GM18909 (cell line): ENCODE data around the gene TIMP2.
"Not testable (repeated sequence)": the region's sequence is repeated elsewhere in the genome, so short reads cannot be mapped to it uniquely, and the experiment has no call there.

Source experiments
- ATAC-seq: cut with Tn5 transposase; IDR thresholded peaks from one replicate; pipeline ENCODE4 v1.9.1; 2021; ENCODE audit warnings: mild to moderate bottlenecking; ENCODE audit not compliant: unreplicated experiment, poor library complexity

Gene TIMP2

DNA sequence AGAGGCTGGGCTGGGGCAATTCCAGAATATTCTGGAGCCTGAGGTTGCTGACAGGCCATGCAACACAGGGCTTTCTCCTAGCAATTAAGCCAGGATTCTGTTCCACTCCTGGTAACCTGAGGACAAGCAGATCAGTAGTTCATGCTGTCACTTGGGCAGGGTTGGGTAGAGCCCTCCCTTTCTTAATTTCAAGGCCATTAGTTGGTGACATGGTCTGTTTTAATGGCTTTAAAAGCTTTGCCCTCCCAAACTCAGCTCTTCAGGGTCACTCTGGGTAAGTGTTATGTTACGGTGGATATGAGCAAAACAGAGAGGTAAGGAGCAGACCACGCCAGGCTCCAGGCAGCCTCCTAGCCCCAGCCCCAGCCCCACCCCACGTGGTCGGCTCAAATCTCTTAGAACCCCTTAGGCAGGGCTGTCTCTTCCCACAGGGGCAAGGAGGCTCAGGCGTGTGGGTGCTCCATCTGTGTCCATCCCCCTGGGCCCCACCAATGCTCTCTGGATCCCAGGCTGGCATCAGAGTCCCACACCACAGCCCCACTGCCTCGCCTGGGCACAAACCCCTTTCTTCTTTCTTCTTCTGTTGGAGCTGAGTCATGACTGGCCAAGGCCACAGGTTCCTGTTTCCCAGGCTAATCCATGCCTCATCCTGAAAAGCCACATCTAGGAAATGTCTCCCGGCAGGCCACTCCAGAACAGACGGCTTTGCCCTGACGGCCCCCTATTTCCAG lies 49.7 kb downstream of the TIMP2 start:
- ATAC-seq: no peak

DNA sequence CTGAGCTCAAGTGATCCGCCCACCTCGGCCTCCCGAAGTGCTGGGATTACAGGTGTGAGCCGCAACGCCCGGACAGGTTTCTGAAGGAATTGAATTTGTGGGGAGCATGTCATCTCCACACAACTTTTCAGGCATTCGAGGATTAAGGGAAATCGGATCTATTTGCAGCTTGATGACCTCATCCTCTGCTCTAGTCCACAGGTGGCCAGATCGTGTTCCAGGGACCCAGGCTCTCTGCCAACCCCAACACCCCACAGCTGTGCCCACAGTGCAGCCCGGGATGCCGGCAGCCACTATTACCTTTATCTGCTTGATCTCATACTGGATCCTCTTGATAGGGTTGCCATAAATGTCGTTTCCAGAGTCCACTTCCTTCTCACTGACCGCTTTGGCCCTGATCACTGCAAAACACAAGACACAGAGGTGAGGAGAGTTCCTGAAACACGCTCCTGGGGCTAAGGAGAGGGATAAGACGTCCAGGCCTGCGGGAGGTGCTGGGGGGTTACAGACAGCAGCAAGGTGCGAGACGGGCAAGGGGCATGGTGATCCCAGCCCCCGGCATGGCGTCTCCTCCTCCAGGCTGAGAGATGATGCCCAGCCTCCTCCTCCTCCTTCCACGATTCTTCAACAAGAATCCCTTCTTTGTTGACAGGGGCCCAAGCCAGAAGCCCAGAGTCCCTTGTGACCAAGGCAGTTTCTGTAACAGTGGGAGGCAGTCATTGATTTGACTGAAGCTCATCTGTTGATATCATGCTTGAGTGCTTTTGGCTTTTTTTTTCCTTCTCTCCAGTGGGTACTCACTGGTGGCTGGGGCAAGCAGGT lies 51.5 kb downstream of the TIMP2 start:
- ATAC-seq: no peak

DNA sequence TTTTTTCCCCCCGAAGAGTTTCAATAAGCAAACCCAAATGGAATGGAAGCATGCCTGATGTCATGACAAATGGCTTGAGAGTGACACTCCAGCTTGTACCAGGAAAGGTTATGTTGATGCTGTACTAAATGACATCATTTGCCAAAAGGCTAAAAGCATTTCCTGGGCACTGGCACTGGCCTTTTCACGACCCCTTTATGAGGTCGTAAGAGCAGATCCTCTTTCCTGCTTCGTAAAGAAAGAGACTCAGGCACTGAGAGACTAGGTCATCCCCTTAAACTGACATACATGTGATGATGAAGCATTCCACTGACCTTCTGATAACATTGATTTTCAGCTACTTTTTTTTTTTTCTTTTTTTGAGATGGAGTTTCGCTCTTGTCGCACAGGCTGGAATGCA lies 52.7 kb downstream of the TIMP2 start:
- ATAC-seq: no peak

DNA sequence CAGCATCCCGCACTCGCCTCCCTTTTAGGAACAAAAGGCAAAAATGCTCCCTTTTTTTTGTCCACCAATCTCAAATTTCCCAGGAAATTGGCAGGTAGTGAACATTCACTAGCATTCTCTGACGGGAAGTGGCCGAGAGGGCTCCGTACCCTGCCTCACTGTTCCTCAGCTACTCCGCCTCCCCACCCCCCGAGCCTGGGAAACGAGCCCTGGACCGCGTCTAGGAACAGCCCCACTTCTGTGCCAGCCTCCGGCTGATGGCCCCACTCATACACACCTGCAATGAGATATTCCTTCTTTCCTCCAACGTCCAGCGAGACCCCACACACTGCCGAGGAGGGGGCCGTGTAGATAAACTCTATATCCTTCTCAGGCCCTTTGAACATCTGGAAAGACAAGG lies 54.6 kb downstream of the TIMP2 start:
- ATAC-seq: no peak

DNA sequence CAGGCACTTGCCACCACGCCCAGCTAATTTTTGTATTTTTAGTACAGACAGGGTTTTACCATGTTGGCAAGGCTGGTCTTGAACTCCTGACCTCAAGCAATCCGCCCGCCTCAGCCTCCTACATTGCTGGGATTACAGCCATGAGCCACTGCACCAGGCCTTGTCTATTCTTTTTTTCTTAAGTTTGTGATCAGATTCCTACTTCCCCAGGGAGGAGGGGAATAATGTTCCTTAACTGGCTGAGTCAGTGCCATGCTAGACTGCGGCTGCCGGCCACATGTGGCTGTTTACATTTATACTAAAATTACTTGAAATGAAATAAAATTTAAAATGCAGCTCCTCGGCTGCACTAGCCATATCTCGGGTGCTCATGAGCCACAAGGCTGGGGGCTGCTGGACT lies 56.8 kb downstream of the TIMP2 start:
- no peak for ATAC-seq

DNA sequence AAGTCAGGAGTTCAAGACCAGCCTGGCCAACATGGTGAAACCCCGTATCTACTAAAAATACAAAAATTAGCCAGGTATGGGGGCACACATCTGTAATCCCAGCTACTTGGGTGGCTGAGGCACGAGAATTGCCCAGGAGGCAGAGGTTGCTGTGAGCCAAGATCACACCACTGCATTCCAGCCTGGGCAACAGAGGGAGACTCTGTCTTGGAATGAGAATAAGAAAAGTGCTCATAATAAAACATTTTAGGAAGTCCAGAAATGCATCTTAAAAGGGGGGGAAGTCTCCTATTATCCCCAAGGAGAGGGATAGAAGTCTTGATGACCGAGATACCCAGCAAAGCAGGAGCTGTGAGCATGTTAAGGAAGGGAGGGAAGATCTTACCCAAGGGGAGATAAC lies 58.1 kb downstream of the TIMP2 start:
- not testable (repeated sequence) for ATAC-seq

DNA sequence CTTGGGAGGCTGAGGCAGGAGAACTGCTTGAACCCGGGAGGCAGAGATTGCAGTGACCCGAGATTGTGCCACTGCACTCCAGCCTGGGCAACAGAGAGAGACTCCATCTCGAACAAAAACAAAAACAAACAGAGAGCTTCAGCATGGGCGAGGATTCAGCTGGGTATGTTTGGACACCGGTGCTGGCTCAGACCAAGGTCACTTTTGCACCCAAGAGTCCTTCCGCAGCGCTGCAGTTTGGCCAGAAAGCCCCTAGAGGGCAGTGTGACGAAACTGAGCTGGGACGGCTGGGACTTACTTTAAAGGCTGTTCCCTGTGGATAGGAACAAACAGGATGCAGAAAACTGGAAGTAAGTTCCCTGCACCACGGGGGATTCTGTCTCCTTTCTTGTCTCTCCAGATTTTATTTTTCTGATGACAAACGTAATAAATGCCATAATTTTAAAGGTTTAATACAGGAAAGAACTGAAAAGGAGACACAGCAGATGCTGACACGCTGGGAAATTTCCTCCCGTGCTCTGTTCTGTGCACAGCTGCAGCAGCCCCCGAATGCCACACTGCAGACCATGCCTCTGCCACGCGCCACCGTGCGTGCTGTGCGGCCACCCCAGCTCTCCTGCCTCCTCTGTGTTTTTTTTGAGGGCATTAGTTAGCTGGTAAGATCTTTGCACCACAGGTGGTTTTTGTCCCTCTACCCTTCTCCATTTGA lies 59.4 kb downstream of the TIMP2 start:
- ATAC-seq: no peak

DNA sequence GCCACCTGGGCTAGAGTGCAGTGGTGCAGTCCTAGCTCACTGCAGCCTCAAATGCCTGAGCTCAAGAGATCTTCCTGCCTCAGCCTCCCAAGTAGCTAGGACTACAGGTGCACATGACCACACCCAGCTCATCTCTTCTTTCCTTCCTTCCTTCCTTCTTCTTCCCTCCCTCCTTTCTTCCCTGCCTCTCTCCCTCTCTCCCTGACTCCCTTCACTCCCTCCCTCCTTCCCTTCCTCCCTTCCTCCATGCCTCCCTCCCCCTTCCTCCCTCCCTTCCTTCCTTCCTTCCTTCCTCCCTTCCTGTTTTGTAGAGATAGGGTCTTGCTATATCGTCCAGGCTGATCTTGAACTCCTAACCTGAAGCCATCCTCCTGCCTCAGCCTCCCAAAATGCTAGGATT lies 61.1 kb downstream of the TIMP2 start:
- ATAC-seq: no peak

DNA sequence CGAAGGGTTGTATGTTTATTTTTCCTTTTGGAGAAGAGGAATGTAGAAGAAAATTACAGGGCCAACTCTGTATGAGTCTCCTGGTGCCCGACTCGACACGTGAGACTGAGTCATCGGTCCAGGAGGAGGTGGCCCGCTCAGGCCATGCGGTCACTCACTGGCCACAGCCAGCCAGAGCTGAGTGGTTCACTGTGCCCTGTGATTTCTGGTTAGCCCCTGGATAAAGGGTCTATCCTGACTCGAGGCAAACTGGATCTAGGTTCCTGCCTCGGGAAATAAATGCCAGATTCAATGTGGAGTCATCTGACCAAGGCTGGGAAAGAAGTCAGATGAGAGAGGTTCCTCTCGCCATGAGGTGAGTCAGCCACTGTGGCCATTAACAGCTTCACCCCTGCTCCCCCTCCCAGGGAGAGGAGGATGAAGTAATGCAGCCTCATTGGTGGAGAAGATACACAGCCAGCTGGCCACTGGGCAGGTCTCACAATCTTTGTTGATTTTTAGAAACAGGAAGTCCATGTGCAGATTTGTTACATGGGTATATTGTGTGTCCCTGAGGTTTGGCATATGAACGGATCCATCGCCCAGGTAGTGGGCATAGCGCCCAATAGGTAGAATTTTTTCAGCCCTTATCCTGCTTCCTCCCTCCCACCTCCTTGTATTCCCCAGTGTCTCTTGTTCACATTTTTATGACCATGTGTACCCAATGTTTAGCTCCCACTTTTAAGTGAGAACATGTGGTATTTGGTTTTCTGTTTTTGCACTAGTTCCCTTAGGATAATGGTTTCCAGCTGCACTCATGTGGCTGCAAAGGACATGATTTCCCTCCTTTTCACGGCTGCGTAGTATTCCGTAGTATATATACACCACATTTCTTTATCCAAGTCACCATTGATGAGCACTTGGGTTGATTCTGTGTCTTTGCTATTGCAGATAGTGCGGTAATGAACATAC lies 62.8 kb downstream of the TIMP2 start:
- ATAC-seq: no peak

DNA sequence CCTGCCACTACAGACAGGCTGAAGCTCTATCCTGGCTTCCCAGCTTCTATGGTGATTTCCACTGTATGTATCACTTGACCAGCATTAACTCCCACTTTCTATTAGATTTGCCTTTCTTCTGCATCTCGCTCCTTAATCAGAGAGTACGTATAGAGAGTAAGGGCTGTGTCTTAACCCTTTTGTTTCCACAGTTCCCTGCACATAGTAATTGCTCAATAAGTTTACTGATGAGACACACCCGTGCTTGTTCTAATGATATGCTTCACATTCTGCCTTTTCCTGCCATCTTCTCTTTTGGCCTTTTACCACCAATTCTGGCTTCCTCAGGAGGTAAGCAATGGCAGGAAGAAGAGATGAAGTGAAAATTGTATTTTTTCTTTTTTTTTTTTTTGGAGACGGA lies 64.0 kb downstream of the TIMP2 start:
- no peak for ATAC-seq

DNA sequence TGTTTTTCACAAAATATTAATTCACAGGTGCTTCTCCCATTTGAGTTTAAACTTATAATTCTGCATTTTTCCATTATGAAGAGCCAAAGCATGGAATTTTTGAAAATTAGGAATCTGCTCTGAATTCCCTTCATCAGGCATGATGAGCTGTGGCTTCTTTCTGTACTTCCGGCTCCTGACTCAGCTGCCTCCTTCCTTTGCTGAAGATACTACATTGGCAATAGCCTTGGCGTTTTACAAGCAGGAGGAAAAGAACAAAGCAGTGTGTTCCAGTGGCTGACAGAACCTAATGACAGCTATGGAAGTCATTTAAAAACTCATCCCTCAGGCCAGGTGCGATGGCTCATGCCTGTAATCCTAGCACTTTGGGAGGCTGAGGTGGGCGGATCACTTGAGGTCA lies 66.1 kb downstream of the TIMP2 start:
- no peak for ATAC-seq

DNA sequence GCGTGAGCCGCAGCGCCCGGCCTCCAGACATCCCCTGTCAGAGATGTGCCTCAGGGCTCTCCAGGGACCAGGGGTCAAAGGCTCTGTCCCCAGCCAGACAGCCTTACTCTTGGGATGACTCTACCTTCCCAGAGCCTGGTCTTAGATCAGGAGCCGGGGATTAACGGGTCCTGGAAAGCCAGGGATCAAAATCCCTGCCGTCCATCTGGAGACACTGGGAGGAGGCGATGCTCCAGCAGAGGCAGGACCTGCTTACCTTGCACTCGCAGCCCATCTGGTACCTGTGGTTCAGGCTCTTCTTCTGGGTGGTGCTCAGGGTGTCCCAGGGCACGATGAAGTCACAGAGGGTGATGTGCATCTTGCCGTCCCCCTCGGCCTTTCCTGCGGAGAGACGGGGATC lies 67.9 kb downstream of the TIMP2 start:
- ATAC-seq: no peak

DNA sequence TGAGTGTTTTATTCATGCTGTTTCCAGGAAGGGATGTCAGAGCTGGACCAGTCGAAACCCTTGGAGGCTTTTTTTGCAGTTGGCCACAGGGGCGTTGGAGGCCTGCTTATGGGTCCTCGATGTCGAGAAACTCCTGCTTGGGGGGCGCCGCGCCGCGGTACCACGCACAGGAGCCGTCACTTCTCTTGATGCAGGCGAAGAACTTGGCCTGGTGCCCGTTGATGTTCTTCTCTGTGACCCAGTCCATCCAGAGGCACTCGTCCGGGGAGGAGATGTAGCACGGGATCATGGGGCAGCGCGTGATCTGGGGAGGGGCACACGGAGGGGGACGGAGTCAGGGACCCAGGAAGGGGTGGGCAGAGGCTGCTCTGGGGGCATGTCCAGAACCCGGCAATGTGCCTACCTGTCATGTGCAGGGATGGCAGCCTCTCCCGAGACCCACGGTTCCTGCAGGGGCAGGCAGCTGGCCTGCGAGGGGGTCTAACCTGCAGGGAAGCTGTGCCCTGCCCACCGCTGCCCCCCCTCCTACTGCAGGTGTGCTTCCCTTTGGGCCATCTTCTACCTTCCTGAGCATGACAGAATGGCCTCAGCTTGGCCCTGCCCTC lies 69.5 kb downstream of the TIMP2 start:
- no peak for ATAC-seq

DNA sequence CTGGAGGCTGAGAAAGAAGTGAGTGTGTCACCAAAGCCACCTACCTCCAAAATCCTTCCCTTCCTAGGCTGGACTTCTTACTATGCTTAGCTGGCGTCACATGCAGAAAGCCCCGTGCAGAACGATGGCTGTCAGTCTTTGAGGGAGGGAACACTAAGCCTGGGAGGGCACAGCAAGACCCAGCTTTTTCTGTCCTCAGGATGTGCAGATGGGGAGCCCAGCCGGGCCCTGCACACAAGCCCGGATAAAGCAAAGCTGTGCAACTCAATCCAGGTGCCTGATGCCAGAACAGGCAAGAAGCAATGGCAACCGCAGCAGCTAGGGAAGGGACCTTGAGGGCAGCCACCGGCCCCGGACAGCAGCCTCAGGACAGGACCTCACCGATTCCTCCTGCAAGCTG lies 70.7 kb downstream of the TIMP2 start:
- ATAC-seq: no peak

DNA sequence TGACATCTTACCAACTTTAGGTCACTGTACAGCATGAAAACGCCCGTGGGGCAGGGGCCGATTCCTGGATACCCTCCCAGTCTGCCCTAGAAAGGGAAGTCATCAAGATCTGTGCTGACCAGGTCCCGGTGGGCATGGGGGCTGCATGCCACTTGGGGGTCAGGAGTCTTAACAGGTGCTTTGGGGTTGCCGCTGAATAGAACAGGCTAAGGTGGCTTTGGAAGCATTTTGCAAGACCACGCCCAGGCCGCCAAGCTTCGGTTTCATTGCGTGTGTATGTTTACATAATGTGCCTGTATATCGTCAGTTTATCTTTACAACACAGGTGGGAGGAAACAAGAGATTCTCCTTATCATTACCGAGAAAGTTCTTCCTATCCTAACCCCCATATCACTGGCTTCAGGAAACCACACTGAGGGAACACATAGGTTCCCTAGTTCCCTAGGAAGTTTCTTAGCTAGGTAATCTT lies 71.2 kb downstream of the TIMP2 start:
- no peak for ATAC-seq

DNA sequence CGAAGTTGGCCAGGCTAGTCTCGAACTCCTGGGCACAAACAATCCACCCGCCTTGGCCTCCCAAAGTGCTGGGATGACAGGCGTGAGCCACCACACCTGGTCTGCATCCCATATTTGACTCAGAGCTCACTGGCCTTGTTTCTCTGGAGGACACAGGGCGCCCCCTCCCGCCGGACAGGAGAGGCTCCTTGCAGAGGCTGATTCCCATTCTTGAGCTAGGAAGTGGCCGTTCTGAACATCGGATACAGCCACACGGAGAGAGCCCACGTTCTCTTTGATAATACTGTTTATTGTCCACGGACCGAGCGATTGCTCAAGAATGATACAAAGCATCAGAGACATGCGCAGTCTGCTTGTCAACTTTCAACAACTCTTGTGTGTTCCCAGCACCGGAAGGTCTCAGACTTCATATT lies 72.5 kb downstream of the TIMP2 start:
- no peak for ATAC-seq

DNA sequence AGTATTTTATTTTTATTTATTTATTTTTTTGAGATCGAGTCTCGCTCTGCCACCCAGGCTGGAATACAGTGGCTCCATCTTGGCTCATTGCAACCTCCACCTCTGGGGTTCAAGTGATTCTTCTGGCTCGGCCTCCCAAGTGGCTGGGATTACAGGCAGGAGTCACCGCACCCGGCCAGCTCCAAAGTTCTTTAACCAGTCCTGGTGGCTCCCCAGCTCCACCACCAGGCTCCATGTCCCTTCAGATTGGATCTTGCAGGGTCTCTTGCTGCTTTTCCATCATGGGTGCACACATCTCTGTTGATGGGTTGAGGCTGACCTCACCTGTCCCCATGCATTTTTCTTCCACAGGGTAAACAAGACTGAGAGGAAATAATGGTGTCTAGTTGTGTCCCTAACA lies 76.2 kb downstream of the TIMP2 start:
- ATAC-seq: no peak

DNA sequence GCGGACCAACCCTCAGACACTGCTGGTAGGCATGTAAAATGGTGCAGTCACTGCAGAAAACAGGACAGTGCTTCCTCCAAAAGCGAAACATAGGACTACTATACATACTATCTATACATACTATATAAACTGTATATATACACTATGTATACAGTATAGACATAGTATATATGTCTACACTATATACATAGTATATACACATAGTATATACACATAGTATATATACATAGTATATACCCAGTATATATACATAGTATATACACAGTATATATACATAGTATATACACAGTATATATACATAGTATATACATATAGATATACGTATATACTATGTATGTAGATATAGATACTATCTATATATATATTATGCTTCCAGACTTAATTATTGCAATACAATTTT lies 78.1 kb downstream of the TIMP2 start:
- ATAC-seq: no peak

DNA sequence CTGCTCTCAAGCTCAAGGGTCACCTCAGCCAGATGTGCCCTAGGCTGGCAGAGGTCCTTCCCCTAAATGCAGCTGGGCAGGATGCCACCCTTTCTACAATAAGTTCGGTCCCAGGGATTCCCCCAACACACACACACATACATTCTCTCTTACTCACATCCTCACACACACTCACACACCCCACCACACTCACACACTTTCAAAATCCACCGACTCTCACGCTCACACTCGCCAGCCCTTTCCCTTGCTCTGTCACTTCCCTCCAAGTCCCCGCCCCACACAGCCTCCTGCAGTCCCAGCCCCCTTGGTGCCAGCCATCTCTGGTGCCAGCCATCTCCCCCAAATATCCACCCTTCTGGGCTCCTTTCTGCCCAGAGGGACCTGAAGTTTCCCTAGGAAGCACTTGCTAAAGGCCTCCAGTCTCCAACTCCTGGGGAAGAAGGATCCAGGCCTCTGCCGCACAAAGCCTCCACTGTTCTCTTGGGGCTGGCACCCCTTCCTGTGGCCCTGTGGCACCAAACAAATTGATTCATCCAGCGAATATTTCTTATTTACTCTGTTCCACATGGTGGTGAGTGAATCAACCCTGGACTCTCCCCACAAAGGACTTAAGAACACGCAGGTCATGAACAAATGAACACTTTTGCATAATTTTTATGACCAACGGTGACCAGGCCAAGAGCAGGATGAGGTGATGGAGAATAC lies 80.7 kb downstream of the TIMP2 start:
- no peak for ATAC-seq
